ENCODE measurements around the gene TBX2. TPM values are rescaled to one million over a fixed set of nuclear protein-coding genes. Genes with fewer than 3 reads are reported as not detected.
A peak's percentile ranks its signal among the peaks of the same experiment; 100 is the strongest.

The TBX2 gene
- total RNA-seq, 1 donor from 2014 or later, result 9.8 TPM

GRCh38 chr17:61452301-61453290, 53.0 kb downstream of the TBX2 start, which contains the start of gene TBX4:
Gene TBX4 (plus strand): TSS chr17:61452422. CDS start chr17:61456491, 4,069 bp downstream.
- TF ChIP-seq CTCF (IDR thresholded peaks at IDR 0.05) (no peak), POLR2AphosphoS5 (IDR thresholded peaks at IDR 0.05; ENCODE audit: insufficient read depth in 1 of 2, low read depth in 1 of 2) (no peak), POLR2A (IDR thresholded peaks at IDR 0.05) (no peak)
- intact Hi-C loops (cut with DNase I), result no loop called here
- DNase-seq (ENCODE audit: extremely low spot score in 2 of 2), result no peak
- Histone ChIP-seq H3K9me3 (no peaks in the 10 kb centered on the region), H3K4me1 (peaks cover 25% of the 10 kb centered on the region), H3K27ac (no peak within 1 kb of the TSS), H3K4me3 (peak within 1 kb of the TSS; percentile 26 to 44), H3K36me3 (no peaks in the 10 kb centered on the region), H3K27me3 (peaks cover 26% of the 10 kb centered on the region)

GRCh38 chr17:61453566-61454380, 54.1 kb downstream of the TBX2 start:
- Histone ChIP-seq H3K36me3 (no peaks in the 10 kb centered on the region), H3K27ac (no peak overlapping the region), H3K4me1 (peaks cover 30% of the 10 kb centered on the region), H3K4me3 (no peak overlapping the region), H3K27me3 (peaks cover 33% of the 10 kb centered on the region), H3K9me3 (no peaks in the 10 kb centered on the region)
- peak in 1 of 2 donors; percentile 25 for DNase-seq (ENCODE audit: extremely low spot score in 2 of 2)
- no peak for TF ChIP-seq POLR2AphosphoS5 (IDR thresholded peaks at IDR 0.05; ENCODE audit: insufficient read depth in 1 of 2, low read depth in 1 of 2)
- no peak for TF ChIP-seq POLR2A (IDR thresholded peaks at IDR 0.05)
- no peak for TF ChIP-seq CTCF (IDR thresholded peaks at IDR 0.05)
- intact Hi-C loops (cut with DNase I), result no loop called here

GRCh38 chr17:61454381-61455323, 55.0 kb downstream of the TBX2 start:
- no peak overlapping the region for H3K27ac ChIP-seq
- TF ChIP-seq POLR2AphosphoS5 (IDR thresholded peaks at IDR 0.05; ENCODE audit: insufficient read depth in 1 of 2, low read depth in 1 of 2) (no peak), CTCF (IDR thresholded peaks at IDR 0.05) (no peak), POLR2A (IDR thresholded peaks at IDR 0.05) (no peak)
- H3K4me1 ChIP-seq, result peaks cover 30% of the 10 kb centered on the region
- H3K4me3 ChIP-seq, result peak overlapping the region in 1 of 2 donors; percentile 2
- peaks cover 33% of the 10 kb centered on the region for H3K27me3 ChIP-seq
- intact Hi-C loops (cut with DNase I), result no loop called here
- DNase-seq (ENCODE audit: extremely low spot score in 2 of 2), result peak in 1 of 2 donors; percentile 62
- no peaks in the 10 kb centered on the region for H3K9me3 ChIP-seq
- no peaks in the 10 kb centered on the region for H3K36me3 ChIP-seq

- Histone ChIP-seq H3K27ac (no peak overlapping the region), H3K4me1 (peaks cover 30% of the 10 kb centered on the region), H3K27me3 (peaks cover 33% of the 10 kb centered on the region), H3K9me3 (no peaks in the 10 kb centered on the region), H3K36me3 (no peaks in the 10 kb centered on the region), H3K4me3 (no peak overlapping the region)
- intact Hi-C loops (cut with DNase I), result no loop called here
- TF ChIP-seq POLR2A (IDR thresholded peaks at IDR 0.05) (no peak), POLR2AphosphoS5 (IDR thresholded peaks at IDR 0.05; ENCODE audit: insufficient read depth in 1 of 2, low read depth in 1 of 2) (no peak), CTCF (IDR thresholded peaks at IDR 0.05) (no peak)
- DNase-seq (ENCODE audit: extremely low spot score in 2 of 2), result peak in 1 of 2 donors; percentile 77
Measured at GRCh38 chr17:61455324-61456060, 55.8 kb downstream of the TBX2 start.
